Common myeloid progenitor, CD34-positive (primary cell): ENCODE measurements around the gene VDAC1.
A peak's percentile ranks its signal among the peaks of the same experiment; 100 is the strongest.

Experiments
- CTCF ChIA-PET: fragments of 350-600 bp; sonication (Branson Sonifier 250); formaldehyde crosslinking; loops from one replicate; lab custom pipeline; 2021; ENCODE audit warnings: antibody characterized with exemption; lab: Charles Lee
- POLR2A ChIA-PET: fragments of 350-600 bp; sonication (Branson Sonifier 250); formaldehyde crosslinking; loops from one replicate; lab custom pipeline; 2021; ENCODE audit warnings: antibody characterized with exemption; lab: Charles Lee
- DNase-seq, 3 donors: peaks; one replicate each; pipeline versions ENCODE4 v3.0.0 to v3.0.0-alpha.2; 2013
- H3K27ac ChIP-seq, 2 experiments: 1 replicate in 1 of 2; 2 replicates in 1 of 2; pipeline ENCODE4 v1.7.0; 2013; ENCODE audit warnings: inconsistent platforms in 2 of 2, low read length in 2 of 2, mild to moderate bottlenecking in 2 of 2, low read depth in 1 of 2, moderate library complexity in 1 of 2; ENCODE audit not compliant: severe bottlenecking in 2 of 2, insufficient read depth in 1 of 2, poor library complexity in 1 of 2
- H3K27me3 ChIP-seq, 5 experiments: replicated peaks in 2 of 5; 1 replicate in 3 of 5; 2 replicates in 2 of 5; pipeline versions ENCODE4 v1.6.1 to v1.7.0; 2013; ENCODE audit warnings: low read length in 4 of 5, mild to moderate bottlenecking in 2 of 5, moderate library complexity in 2 of 5, inconsistent platforms in 1 of 5; ENCODE audit not compliant: insufficient read depth in 5 of 5, control insufficient read depth in 4 of 5
- H3K36me3 ChIP-seq, 4 experiments: 1 replicate in 2 of 4; 2 replicates in 2 of 4; pipeline versions ENCODE4 v1.6.1 to v1.7.0; 2013; ENCODE audit warnings: low read length in 3 of 4, control low read depth in 1 of 4, mild to moderate bottlenecking in 1 of 4; ENCODE audit not compliant: control insufficient read depth in 4 of 4, insufficient read depth in 4 of 4
- H3K4me1 ChIP-seq, 4 experiments: 1 replicate in 3 of 4; 2 replicates in 1 of 4; pipeline versions ENCODE4 v1.6.1 to v1.7.1; 2013; ENCODE audit warnings: low read length in 3 of 4, mild to moderate bottlenecking in 3 of 4, control low read depth in 1 of 4, inconsistent platforms in 1 of 4, moderate library complexity in 1 of 4; ENCODE audit not compliant: control insufficient read depth in 4 of 4, insufficient read depth in 4 of 4; ENCODE audit errors: control extremely low read depth in 1 of 4
- H3K4me3 ChIP-seq, 7 experiments: 1 replicate in 4 of 7; 2 replicates in 3 of 7; pipeline versions ENCODE4 v1.5.1 to v1.7.0; 2013; ENCODE audit warnings: mild to moderate bottlenecking in 7 of 7, low read length in 6 of 7, moderate library complexity in 6 of 7, inconsistent platforms in 2 of 7, low read depth in 2 of 7, control low read depth in 1 of 7; ENCODE audit not compliant: insufficient read depth in 4 of 7, control insufficient read depth in 1 of 7; ENCODE audit errors: extremely low read depth in 1 of 7
- H3K9me3 ChIP-seq, 5 experiments: 1 replicate in 4 of 5; 2 replicates in 1 of 5; pipeline versions ENCODE4 v1.6.1 to v1.7.1; 2013; ENCODE audit warnings: low read length in 4 of 5, mild to moderate bottlenecking in 2 of 5, inconsistent platforms in 1 of 5, low read depth in 1 of 5, moderate library complexity in 1 of 5; ENCODE audit not compliant: control insufficient read depth in 4 of 5, insufficient read depth in 2 of 5; ENCODE audit errors: control extremely low read depth in 1 of 5
- WGBS: methylation state at CpG from one replicate; pipeline ENCODE4 v1.1.5; 2013; ENCODE audit not compliant: insufficient coverage; 5-methylcytosine and 5-hydroxymethylcytosine counted together

The VDAC1 gene

DNA sequence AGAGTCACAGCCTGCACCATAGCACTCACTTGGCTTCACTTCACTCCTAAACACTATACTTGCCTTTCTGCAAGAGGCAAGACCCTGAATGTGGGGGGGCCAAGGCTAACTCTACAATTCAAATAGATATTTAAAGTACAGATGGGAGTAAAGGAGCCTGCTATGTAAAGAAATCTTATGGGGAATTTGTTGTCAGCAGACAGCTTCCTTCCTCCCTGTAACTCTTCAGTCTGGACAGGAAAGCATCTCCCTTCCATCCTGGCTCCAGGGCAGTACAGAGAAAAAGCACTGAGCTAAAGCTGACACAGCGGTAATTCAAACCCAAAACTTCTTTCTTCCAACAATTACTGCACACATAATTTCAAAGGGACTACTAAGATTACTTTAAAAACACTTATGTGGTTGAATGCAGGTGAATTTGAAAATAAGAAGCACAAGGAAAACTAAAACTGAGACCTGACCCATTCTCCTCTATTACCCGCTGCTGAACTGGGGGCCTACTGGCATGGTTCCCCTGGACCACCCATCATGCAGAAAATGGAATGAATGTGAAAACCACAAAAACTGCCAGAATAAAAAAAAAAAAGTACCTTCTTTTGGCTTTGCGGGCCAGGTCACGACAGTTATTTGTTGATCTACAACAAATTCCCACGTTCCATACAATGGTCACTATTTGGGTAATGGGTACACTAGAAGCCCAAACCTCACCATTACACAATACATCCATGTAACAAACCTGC, 13.4 kb downstream of the VDAC1 start:
- CTCF ChIA-PET: interaction anchor here (1.2 to 11.2 kb wide), 3 partner anchors 9 to 122 kb away, joined by 4 to 172 read pairs (median 4); no protein-coding TSS in a partner anchor
- Histone ChIP-seq H3K4me3 (no peak overlapping the region), H3K27ac (peak overlapping the region in 1 of 2 experiments; percentile 29), H3K27me3 (no peaks in the 10 kb centered on the region), H3K4me1 (peaks cover 0 to 7% (median 1%) of the 10 kb centered on the region in 4 experiments), H3K36me3 (peaks cover 13 to 55% (median 30%) of the 10 kb centered on the region in 4 experiments), H3K9me3 (no peaks in the 10 kb centered on the region)
- no peak for DNase-seq
- POLR2A ChIA-PET: no interaction called here
- 83% methylated on average over 2 of the region's 5 CpGs for WGBS

DNA sequence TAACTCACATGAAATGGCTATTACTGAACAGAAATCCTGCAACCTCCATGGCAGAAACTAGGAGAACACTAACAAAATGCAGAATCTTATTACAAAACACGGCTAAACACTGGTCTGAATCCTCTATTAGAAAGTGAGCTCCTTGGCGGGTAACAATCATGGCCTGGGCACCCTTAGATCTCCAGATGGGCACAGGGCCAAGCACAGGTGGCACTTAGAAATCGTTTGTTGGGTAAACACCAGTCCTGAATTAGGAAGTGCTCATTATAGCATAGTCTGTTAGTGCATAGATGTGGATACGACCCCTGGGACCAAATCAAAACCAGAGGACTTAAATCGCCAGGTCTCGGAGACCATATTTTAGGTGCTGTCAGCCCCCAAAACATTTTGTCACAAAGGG, 14.4 kb downstream of the VDAC1 start:
- ChIA-PET POLR2A (no interaction called here), CTCF (interaction anchor here (0.6 to 11.2 kb wide), 3 partner anchors 8 to 174 kb away, joined by 4 to 172 read pairs (median 4); no protein-coding TSS in a partner anchor)
- Histone ChIP-seq H3K9me3 (no peaks in the 10 kb centered on the region), H3K27me3 (no peaks in the 10 kb centered on the region), H3K27ac (no peak overlapping the region), H3K4me1 (peaks cover 0 to 7% (median 0%) of the 10 kb centered on the region in 4 experiments), H3K4me3 (no peak overlapping the region), H3K36me3 (peaks cover 22 to 63% (median 37%) of the 10 kb centered on the region in 4 experiments)
- WGBS: 97% methylated on average over 5 of the region's 6 CpGs
- DNase-seq: no peak

DNA sequence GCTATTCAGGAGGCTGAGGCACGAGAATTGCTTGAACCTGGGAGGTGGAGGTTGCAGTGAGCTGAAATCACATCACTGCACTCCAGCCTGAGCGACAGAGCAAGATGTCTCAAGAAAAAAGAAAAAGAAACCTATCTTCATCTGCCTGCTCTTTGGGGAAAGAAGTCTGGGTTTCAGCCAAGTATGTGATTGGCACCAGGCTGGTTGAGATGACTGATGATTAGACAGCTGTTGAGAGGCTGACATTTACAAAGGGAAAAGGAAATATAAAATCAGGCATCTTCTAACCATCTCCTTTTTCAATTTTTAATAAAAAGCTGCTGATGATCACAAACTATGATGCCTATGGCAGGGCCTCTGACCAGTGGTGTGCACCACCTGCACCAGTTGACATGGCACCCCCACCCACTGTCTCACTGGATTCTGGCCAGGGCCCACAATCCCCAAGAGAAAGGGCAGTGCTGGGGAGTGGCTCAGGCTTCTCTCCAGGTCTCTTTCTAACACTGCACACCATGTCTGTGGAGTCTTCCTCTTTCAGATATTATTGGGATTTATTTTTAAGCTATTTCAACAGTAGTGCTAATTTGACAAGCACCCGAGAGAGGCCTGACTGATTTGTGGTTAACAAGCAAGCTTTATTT, 19.1 kb downstream of the VDAC1 start:
- no peaks in the 10 kb centered on the region for H3K9me3 ChIP-seq
- 93% methylated on average over 2 of the region's 3 CpGs for WGBS
- H3K4me1 ChIP-seq: no peaks in the 10 kb centered on the region
- no peaks in the 10 kb centered on the region for H3K27me3 ChIP-seq
- H3K27ac ChIP-seq: no peak overlapping the region
- no peak for DNase-seq
- no peak overlapping the region for H3K4me3 ChIP-seq
- peaks cover 21 to 76% (median 44%) of the 10 kb centered on the region in 4 experiments for H3K36me3 ChIP-seq
- ChIA-PET CTCF (interaction anchor here (13.3 kb wide), 1 partner anchor 10 kb away, joined by 172 read pairs; no protein-coding TSS in a partner anchor), POLR2A (interaction anchor here (1.2 kb wide), 1 partner anchor 18 kb away, joined by 3 read pairs; no protein-coding TSS in a partner anchor)

DNA sequence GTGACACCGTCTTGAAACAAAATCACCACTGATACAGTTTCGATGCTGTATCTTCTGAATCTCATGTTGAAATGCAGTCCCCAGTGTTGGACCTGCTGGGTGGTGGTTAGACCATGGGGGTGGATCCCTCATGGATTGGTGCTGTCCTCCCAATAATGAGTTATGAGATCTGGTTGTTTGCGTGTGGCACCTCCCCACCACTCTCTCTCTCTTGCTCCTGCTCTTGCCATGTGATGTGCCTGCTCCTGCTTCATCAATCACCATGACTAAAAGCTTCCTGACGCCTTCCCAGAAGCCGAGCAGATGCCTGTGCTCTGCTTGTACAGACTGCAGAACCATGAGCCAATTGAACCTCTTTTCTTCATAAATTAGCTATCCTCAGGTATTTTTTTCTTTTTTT, 21.1 kb downstream of the VDAC1 start:
- Histone ChIP-seq H3K9me3 (no peaks in the 10 kb centered on the region), H3K27me3 (no peaks in the 10 kb centered on the region), H3K27ac (no peak overlapping the region), H3K4me3 (no peak overlapping the region), H3K36me3 (peaks cover 19 to 63% (median 43%) of the 10 kb centered on the region in 4 experiments), H3K4me1 (no peaks in the 10 kb centered on the region)
- no peak for DNase-seq
- POLR2A ChIA-PET: no interaction called here
- CTCF ChIA-PET: interaction anchor here (13.3 kb wide), 1 partner anchor 12 kb away, joined by 172 read pairs; no protein-coding TSS in a partner anchor
- 100% methylated on average over 3 of the region's 5 CpGs for WGBS

DNA sequence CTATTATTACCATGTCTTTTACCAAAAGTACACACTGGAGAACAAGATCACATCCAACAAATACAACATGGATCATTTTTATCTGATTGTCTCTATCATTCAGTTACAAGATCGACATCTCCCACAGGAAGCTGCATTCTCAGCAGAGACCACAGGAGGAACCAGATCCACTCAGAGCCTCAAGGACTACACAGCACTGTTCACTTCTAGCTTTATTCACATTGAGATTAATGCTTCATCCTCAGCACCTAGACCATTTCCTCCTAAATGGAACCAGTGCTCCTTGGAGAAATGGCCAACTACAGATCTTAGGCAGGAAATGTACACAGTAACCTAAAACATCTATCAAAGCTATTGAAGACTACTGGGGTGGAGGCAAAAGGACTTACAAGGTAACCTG, 23.1 kb downstream of the VDAC1 start:
- Histone ChIP-seq H3K27ac (no peak overlapping the region), H3K27me3 (no peaks in the 10 kb centered on the region), H3K36me3 (peaks cover 17 to 62% (median 40%) of the 10 kb centered on the region in 4 experiments), H3K4me3 (no peak overlapping the region), H3K4me1 (peaks cover 0 to 5% (median 2%) of the 10 kb centered on the region in 4 experiments), H3K9me3 (no peaks in the 10 kb centered on the region)
- CTCF ChIA-PET: interaction anchor here (1.1 to 13.3 kb wide), 4 partner anchors 11 to 24 kb away, joined by 3 to 172 read pairs (median 16); no protein-coding TSS in a partner anchor
- POLR2A ChIA-PET: no interaction called here
- no CpG with 5 or more reads among the region's 1 CpG for WGBS
- peak in 1 of 3 donors; percentile 19 for DNase-seq

- Histone ChIP-seq H3K4me1 (peaks cover 0 to 5% (median 2%) of the 10 kb centered on the region in 4 experiments), H3K4me3 (no peak overlapping the region), H3K27me3 (no peaks in the 10 kb centered on the region), H3K27ac (no peak overlapping the region), H3K36me3 (peaks cover 13 to 63% (median 38%) of the 10 kb centered on the region in 4 experiments), H3K9me3 (no peaks in the 10 kb centered on the region)
- POLR2A ChIA-PET: no interaction called here
- DNase-seq: no peak
- WGBS: 100% methylated on average over 7 of the region's 7 CpGs
- CTCF ChIA-PET: interaction anchor here (1.0 to 13.3 kb wide), 8 partner anchors 10 to 73 kb away, joined by 3 to 172 read pairs (median 4); no protein-coding TSS in a partner anchor
Observed at GRCh38 chr5:133980652-133981051, 24.1 kb downstream of the VDAC1 start.
